GM19238 (cell line): ENCODE data around the gene GAL3ST2.
"Not testable (repeated sequence)": the region's sequence is repeated elsewhere in the genome, so short reads cannot be mapped to it uniquely, and the experiment has no call there.

Experiments
- DNase-seq: peaks from one replicate; pipeline ENCODE4 v3.0.0; 2011; ENCODE audit warnings: low spot score; ENCODE audit not compliant: insufficient read length

Gene GAL3ST2

GRCh38 chr2:241746084-241746483, 30.5 kb upstream of the GAL3ST2 start:
- no peak for DNase-seq

- DNase-seq, result no peak
Measured at GRCh38 chr2:241748468-241749256, 28.0 kb upstream of the GAL3ST2 start.

- DNase-seq, result no peak
Measured at GRCh38 chr2:241750076-241750840, 26.4 kb upstream of the GAL3ST2 start.

GRCh38 chr2:241751152-241751551, 25.5 kb upstream of the GAL3ST2 start:
- no peak for DNase-seq

- no peak for DNase-seq
Measured at GRCh38 chr2:241751776-241752175, 24.8 kb upstream of the GAL3ST2 start.

- no peak for DNase-seq
Measured at GRCh38 chr2:241752253-241752652, 24.4 kb upstream of the GAL3ST2 start.

- DNase-seq, result no peak
Measured at GRCh38 chr2:241752689-241753276, 23.8 kb upstream of the GAL3ST2 start.

GRCh38 chr2:241753493-241753892, 23.1 kb upstream of the GAL3ST2 start:
- DNase-seq, result no peak

- DNase-seq, result no peak
Measured at GRCh38 chr2:241754042-241754441, 22.6 kb upstream of the GAL3ST2 start.

GRCh38 chr2:241755166-241755565, 21.5 kb upstream of the GAL3ST2 start:
- no peak for DNase-seq

GRCh38 chr2:241755777-241756176, 20.8 kb upstream of the GAL3ST2 start:
- no peak for DNase-seq

- DNase-seq, result no peak
Measured at GRCh38 chr2:241759067-241759807, 17.4 kb upstream of the GAL3ST2 start.

GRCh38 chr2:241759893-241760292, 16.7 kb upstream of the GAL3ST2 start:
- not testable (repeated sequence) for DNase-seq

- DNase-seq, result no peak
Measured at GRCh38 chr2:241760301-241760771, 16.3 kb upstream of the GAL3ST2 start.

GRCh38 chr2:241762321-241762932, 14.2 kb upstream of the GAL3ST2 start:
- DNase-seq, result no peak

- no peak for DNase-seq
Measured at GRCh38 chr2:241762933-241763369, 13.7 kb upstream of the GAL3ST2 start.

- no peak for DNase-seq
Measured at GRCh38 chr2:241763551-241764274, 12.9 kb upstream of the GAL3ST2 start.

GRCh38 chr2:241764275-241765241, 12.1 kb upstream of the GAL3ST2 start:
- no peak for DNase-seq
